ENCODE measurements around the gene GALK2.

DNA sequence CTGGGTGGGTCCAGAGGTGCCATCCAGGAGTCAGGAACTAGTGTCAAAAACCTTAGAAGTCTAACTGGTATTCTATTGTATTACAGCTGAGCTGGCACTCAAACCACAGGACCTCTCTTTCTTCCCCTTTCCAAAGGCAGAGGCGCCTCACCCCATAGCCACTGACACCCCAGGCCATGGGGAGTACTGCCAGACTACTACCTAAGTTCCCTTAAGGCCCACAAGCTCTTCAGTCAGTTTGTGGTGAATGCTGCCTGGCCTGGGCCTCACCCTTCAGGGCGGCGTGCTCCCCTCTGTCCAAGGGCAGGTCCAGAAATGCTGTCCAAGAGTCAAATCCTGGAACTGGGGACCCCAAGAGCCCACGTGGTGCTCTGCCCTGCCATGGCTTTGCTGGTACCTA, 209.9 kb downstream of the GALK2 start:
- TF ChIP-seq POLR2A (IDR thresholded peaks at IDR 0.05) (no peak), CTCF (IDR thresholded peaks at IDR 0.05 in 8 of 11, conservative IDR thresholded peaks at IDR 0.05 in 3 of 11) (no peak), POLR2AphosphoS5 (IDR thresholded peaks at IDR 0.05) (no peak)

Data from spleen (tissue), 7 donors.